H1 (cell line): ENCODE results near the gene PAX5.

Experiments
- TF ChIP-seq, protein P1 (sequence below), 3 experiments: IDR thresholded peaks; 1 replicate in 2 of 3; 2 replicates in 1 of 3; pipeline versions ENCODE4 v1.5.1 to v1.6.1; 2011; ENCODE audit warnings: low read length in 3 of 3, mild to moderate bottlenecking in 3 of 3, inconsistent platforms in 2 of 3, low read depth in 1 of 3, moderate library complexity in 1 of 3; ENCODE audit not compliant: insufficient read depth in 1 of 3; ENCODE audit errors: control extremely low read depth in 1 of 3
- TF ChIP-seq, protein P2 (sequence below): IDR thresholded peaks from 2 replicates; pipeline ENCODE4 v1.6.1; 2012; ENCODE audit warnings: inconsistent platforms

DNA sequence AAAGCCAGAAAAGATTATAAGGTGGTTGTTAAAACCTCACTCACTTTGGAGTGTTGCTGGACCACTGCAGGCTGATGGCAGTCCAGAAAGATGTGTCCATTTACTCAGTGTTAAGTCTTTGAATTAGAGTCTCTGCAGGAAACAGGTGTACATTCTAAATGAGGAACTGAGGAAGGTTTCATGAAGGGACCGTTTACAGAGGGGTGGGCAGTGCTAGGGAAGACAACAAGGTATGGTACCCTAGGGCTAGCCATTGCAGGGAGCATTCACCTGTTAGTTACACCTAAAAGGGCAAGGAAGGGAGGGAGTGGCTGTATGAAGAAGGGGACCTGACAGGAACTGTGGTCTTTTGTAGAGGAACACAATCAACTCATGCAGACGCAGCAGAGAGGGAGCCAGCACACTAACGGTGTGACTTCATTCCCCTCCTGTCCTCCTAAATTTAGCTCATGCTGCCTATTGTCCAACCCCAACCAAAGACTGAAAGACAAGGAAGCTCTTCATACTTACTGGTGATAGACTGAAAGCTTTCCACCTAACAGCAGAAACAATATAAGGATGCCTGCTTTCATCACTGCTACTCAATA, 32.2 kb upstream of the PAX5 start:
- TF ChIP-seq, protein P1, sequence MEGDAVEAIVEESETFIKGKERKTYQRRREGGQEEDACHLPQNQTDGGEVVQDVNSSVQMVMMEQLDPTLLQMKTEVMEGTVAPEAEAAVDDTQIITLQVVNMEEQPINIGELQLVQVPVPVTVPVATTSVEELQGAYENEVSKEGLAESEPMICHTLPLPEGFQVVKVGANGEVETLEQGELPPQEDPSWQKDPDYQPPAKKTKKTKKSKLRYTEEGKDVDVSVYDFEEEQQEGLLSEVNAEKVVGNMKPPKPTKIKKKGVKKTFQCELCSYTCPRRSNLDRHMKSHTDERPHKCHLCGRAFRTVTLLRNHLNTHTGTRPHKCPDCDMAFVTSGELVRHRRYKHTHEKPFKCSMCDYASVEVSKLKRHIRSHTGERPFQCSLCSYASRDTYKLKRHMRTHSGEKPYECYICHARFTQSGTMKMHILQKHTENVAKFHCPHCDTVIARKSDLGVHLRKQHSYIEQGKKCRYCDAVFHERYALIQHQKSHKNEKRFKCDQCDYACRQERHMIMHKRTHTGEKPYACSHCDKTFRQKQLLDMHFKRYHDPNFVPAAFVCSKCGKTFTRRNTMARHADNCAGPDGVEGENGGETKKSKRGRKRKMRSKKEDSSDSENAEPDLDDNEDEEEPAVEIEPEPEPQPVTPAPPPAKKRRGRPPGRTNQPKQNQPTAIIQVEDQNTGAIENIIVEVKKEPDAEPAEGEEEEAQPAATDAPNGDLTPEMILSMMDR (IDR thresholded peaks at IDR 0.05; ENCODE audit: control extremely low read depth in 1 of 3, insufficient read depth in 1 of 3, low read depth in 1 of 3, low read length in 3 of 3), result no peak
- TF ChIP-seq, protein P2, sequence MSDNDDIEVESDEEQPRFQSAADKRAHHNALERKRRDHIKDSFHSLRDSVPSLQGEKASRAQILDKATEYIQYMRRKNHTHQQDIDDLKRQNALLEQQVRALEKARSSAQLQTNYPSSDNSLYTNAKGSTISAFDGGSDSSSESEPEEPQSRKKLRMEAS, result no peak
